HG02943 (cell line): ENCODE data around the gene TMEM100.
"Not testable (repeated sequence)": the region's sequence is repeated elsewhere in the genome, so short reads cannot be mapped to it uniquely, and the experiment has no call there.

ENCODE experiments used
- ATAC-seq: cut with Tn5 transposase; IDR thresholded peaks from one replicate; pipeline ENCODE4 v1.9.1; 2021; ENCODE audit warnings: mild to moderate bottlenecking, low read depth, moderate library complexity; ENCODE audit not compliant: unreplicated experiment

The TMEM100 gene

GRCh38 chr17:55690105-55690508 lies 32.6 kb downstream of the TMEM100 start:
- no peak for ATAC-seq

GRCh38 chr17:55689672-55690071 lies 33.0 kb downstream of the TMEM100 start:
- ATAC-seq = no peak

- no peak for ATAC-seq
These were observed 34.6 kb downstream of the TMEM100 start for GRCh38 chr17:55688057-55688456.

- no peak for ATAC-seq
These were observed 35.6 kb downstream of the TMEM100 start for GRCh38 chr17:55687037-55687436.

GRCh38 chr17:55683550-55684315 lies 38.9 kb downstream of the TMEM100 start:
- no peak for ATAC-seq

GRCh38 chr17:55681342-55681700 lies 41.3 kb downstream of the TMEM100 start:
- no peak for ATAC-seq

DNA sequence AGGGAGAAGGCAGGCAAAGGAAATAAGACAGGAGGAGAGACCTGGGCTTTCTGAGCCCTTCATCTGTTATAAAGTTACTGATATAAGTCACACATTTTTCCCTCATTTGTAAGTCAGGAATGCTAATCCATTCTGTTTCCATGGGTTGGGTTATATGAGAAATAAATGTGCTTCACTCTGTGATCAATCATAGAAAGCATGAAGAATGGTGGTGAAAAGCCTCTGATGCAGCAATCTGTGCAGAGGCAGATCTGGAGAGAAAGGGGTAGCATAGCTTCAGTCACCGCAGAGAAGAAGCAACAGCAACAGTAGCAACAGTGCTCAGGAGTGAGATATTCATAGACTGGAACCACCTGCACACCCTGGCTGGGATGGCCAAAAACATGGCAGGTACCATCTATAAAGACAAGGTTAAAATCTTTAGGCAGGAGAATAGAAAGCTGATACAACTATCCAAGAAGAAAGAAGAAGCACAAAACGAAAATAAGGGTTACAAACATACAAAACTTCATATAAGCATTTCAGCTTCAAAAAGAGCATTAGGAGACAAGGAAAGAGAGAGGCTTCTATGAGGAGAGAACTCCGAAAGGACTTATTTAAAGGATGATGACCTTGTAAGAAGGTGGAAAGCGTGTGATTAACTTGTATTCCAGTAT lies 41.9 kb downstream of the TMEM100 start:
- no peak for ATAC-seq

DNA sequence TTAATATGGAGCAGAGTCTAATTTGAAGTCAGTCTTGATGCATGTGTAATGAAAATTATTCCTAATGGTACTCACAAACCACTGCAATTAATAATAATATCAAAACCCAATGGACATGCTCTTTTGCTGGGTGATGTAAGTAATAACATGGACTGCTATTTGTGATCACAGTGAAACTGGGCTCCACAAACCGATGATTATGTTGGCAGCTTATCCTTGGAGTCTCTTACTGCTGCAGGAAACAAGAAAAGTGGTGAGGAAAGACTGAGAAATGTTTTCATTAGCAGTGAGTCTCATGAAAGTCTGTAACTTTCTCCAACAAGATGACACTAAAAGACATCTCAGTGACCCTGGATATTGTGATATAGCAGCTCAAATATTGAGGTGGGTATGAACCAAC lies 45.2 kb downstream of the TMEM100 start:
- ATAC-seq = no peak

GRCh38 chr17:55676274-55676673 lies 46.4 kb downstream of the TMEM100 start:
- no peak for ATAC-seq

- ATAC-seq = no peak
These were observed 48.7 kb downstream of the TMEM100 start for GRCh38 chr17:55673743-55674506.

DNA sequence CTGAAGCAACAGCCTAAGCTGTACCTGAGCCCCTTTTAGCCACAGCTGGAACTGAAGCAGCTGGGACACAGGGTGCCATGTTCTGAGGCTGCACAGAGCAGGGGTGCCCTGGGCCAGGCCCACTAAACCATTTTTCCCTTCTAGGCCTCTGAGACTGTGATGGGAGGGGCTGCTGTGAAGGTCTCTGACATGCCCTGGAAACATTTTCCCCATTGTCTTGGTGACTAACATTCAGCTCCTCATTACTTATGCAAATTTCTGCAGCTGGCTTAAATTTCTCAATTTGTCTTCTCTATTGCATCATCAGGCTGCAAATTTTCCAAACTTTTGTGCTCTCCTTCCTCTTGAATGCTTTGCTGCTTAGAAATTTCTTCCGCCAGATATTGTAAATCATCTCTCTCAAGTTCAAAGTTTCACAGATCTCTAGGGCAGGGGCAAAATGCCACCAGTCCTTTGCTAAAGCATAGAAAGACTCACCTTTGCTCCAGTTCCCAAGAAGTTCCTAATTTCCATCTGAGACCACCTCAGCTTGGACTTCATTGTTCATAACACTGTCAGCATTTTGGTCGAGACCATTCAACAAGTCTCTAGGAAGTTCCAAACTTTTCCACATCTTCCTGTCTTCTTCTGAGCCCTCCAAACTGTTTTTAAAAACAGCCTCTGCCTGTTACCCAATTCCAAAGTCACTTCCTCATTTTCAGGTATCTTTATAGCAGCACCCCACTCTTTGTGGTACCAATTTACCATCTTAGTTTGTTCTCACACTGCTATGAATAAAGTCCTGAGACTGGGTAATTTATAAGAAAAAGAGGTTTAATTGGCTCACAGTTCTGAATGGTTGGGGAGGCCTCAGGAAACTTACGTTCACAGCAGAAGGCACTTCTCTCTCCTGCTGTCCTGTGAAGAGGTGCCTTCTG lies 49.8 kb downstream of the TMEM100 start:
- ATAC-seq = no peak

GRCh38 chr17:55672010-55672409 lies 50.7 kb downstream of the TMEM100 start:
- ATAC-seq = not testable (repeated sequence)
